Activated T-cell treated with anti-CD3 and anti-CD28 coated beads, Interleukin-2, amount 50 U/mL, for 4 hours (primary cell): ENCODE data around the gene OR10T2. TPM values are rescaled to one million over a fixed set of nuclear protein-coding genes. Genes with fewer than 3 reads are reported as not detected.
"Not testable (repeated sequence)": the region's sequence is repeated elsewhere in the genome, so short reads cannot be mapped to it uniquely, and the experiment has no call there.

Experiments used
- ATAC-seq, 2 donors: fragments of 200-7000 bp; cut with Tn5 transposase; one replicate each; pipeline ENCODE4 v1.10.0; 2021
- DNase-seq: peaks from one replicate; pipeline ENCODE4 v3.0.0-alpha.2; 2020
- H3K27me3 Mint-ChIP-seq: one replicate; pipeline ENCODE4 v1.8.0; 2021; ENCODE audit warnings: low read depth, mixed read lengths
- H3K36me3 Mint-ChIP-seq: one replicate; pipeline ENCODE4 v1.8.0; 2022; ENCODE audit warnings: mixed read lengths; ENCODE audit not compliant: insufficient read depth
- H3K4me1 Mint-ChIP-seq: one replicate; pipeline ENCODE4 v1.8.0; 2021; ENCODE audit warnings: low read depth, mixed read lengths
- H3K4me3 Mint-ChIP-seq: one replicate; pipeline ENCODE4 v1.8.0; 2021; ENCODE audit warnings: mild to moderate bottlenecking, moderate library complexity, mixed read lengths
- H3K9me3 Mint-ChIP-seq: one replicate; pipeline ENCODE4 v1.8.0; 2021; ENCODE audit warnings: mixed read lengths
- total RNA-seq, 3 donors: library from RNA; stranded (reverse); gene quantifications; one replicate each; pipeline ENCODE4 v1.2.1, GENCODE V29; 2021

Gene OR10T2
- total RNA-seq: not detected

GRCh38 chr1:158398818-158399514, at the start of gene OR10T2:
Gene OR10T2 (minus strand): TSS chr1:158399466. CDS start chr1:158399466, 0 bp downstream.
- DNase-seq: no peak

GRCh38 chr1:158445376-158445775, 46.1 kb upstream of the OR10T2 start:
- no peaks in the 10 kb centered on the region for H3K9me3 Mint-ChIP-seq
- no peak overlapping the region for H3K4me3 Mint-ChIP-seq
- peaks cover 13% of the 10 kb centered on the region for H3K27me3 Mint-ChIP-seq
- no peaks in the 10 kb centered on the region for H3K36me3 Mint-ChIP-seq
- DNase-seq (no peak), ATAC-seq (no peak)
- H3K4me1 Mint-ChIP-seq: no peaks in the 10 kb centered on the region

More at GRCh38 chr1:158398818-158399514, at the start of gene OR10T2:
- no peak within 1 kb of the TSS for H3K4me3 Mint-ChIP-seq
- H3K27me3 Mint-ChIP-seq: peaks cover 18% of the 10 kb centered on the region
- no peaks in the 10 kb centered on the region for H3K4me1 Mint-ChIP-seq
- H3K9me3 Mint-ChIP-seq: no peaks in the 10 kb centered on the region
- no peaks in the 10 kb centered on the region for H3K36me3 Mint-ChIP-seq
- ATAC-seq: peak in 1 of 2 donors; percentile 27

GRCh38 chr1:158434741-158435140, 35.5 kb upstream of the OR10T2 start:
- DNase-seq (no peak), ATAC-seq (no peak)
- Mint-ChIP-seq H3K4me1 (no peaks in the 10 kb centered on the region), H3K36me3 (no peaks in the 10 kb centered on the region), H3K27me3 (peaks cover 39% of the 10 kb centered on the region), H3K9me3 (peaks cover 9% of the 10 kb centered on the region), H3K4me3 (no peak overlapping the region)

GRCh38 chr1:158430163-158430562, 30.9 kb upstream of the OR10T2 start:
- H3K36me3 Mint-ChIP-seq, ATAC-seq, H3K4me1 Mint-ChIP-seq, H3K9me3 Mint-ChIP-seq, H3K4me3 Mint-ChIP-seq, DNase-seq: not testable (repeated sequence)
- peaks cover 31% of the 10 kb centered on the region for H3K27me3 Mint-ChIP-seq

- H3K4me3 Mint-ChIP-seq: no peak within 1 kb of the TSS
- ATAC-seq: no peak
- H3K27me3 Mint-ChIP-seq: peaks cover 10% of the 10 kb centered on the region
- H3K9me3 Mint-ChIP-seq: peaks cover 3% of the 10 kb centered on the region
- H3K36me3 Mint-ChIP-seq: no peaks in the 10 kb centered on the region
- H3K4me1 Mint-ChIP-seq: no peaks in the 10 kb centered on the region
- no peak for DNase-seq
Measured at GRCh38 chr1:158426137-158426536, 26.9 kb upstream of the OR10T2 start, which contains the start of gene OR10K2. Gene OR10K2 (minus strand): TSS chr1:158426237. CDS start chr1:158420866, 5,371 bp downstream.

- Mint-ChIP-seq H3K4me3 (no peak overlapping the region), H3K4me1 (no peaks in the 10 kb centered on the region), H3K36me3 (no peaks in the 10 kb centered on the region), H3K9me3 (no peaks in the 10 kb centered on the region), H3K27me3 (peaks cover 9% of the 10 kb centered on the region)
- DNase-seq: no peak
- no peak for ATAC-seq
Measured at GRCh38 chr1:158425027-158425426, 25.8 kb upstream of the OR10T2 start.

GRCh38 chr1:158422212-158422611, 22.9 kb upstream of the OR10T2 start:
- H3K36me3 Mint-ChIP-seq: no peaks in the 10 kb centered on the region
- no peak overlapping the region for H3K4me3 Mint-ChIP-seq
- no peaks in the 10 kb centered on the region for H3K9me3 Mint-ChIP-seq
- no peak for DNase-seq
- no peaks in the 10 kb centered on the region for H3K4me1 Mint-ChIP-seq
- no peak for ATAC-seq
- peaks cover 5% of the 10 kb centered on the region for H3K27me3 Mint-ChIP-seq

- DNase-seq (no peak), ATAC-seq (no peak)
- no peak overlapping the region for H3K4me3 Mint-ChIP-seq
- no peaks in the 10 kb centered on the region for H3K4me1 Mint-ChIP-seq
- H3K27me3 Mint-ChIP-seq: peaks cover 6% of the 10 kb centered on the region
- no peaks in the 10 kb centered on the region for H3K36me3 Mint-ChIP-seq
- H3K9me3 Mint-ChIP-seq: no peaks in the 10 kb centered on the region
Measured at GRCh38 chr1:158417586-158417985, 18.3 kb upstream of the OR10T2 start.

GRCh38 chr1:158414651-158415345, 15.5 kb upstream of the OR10T2 start:
- Mint-ChIP-seq H3K4me3 (no peak overlapping the region), H3K9me3 (no peaks in the 10 kb centered on the region), H3K36me3 (no peaks in the 10 kb centered on the region), H3K4me1 (no peaks in the 10 kb centered on the region), H3K27me3 (peaks cover 1% of the 10 kb centered on the region)
- ATAC-seq (no peak), DNase-seq (no peak)

- DNase-seq (no peak), ATAC-seq (no peak)
- H3K9me3 Mint-ChIP-seq: no peaks in the 10 kb centered on the region
- no peak overlapping the region for H3K4me3 Mint-ChIP-seq
- no peaks in the 10 kb centered on the region for H3K36me3 Mint-ChIP-seq
- H3K27me3 Mint-ChIP-seq: peaks cover 3% of the 10 kb centered on the region
- no peaks in the 10 kb centered on the region for H3K4me1 Mint-ChIP-seq
Measured at GRCh38 chr1:158407092-158407491, 7.8 kb upstream of the OR10T2 start.

GRCh38 chr1:158400871-158401270, 1.6 kb upstream of the OR10T2 start:
- no peak overlapping the region for H3K4me3 Mint-ChIP-seq
- H3K36me3 Mint-ChIP-seq: no peaks in the 10 kb centered on the region
- H3K27me3 Mint-ChIP-seq: peaks cover 16% of the 10 kb centered on the region
- no peaks in the 10 kb centered on the region for H3K4me1 Mint-ChIP-seq
- ATAC-seq: no peak
- no peak for DNase-seq
- no peaks in the 10 kb centered on the region for H3K9me3 Mint-ChIP-seq

GRCh38 chr1:158396646-158397045, 2.6 kb downstream of the OR10T2 start:
- no peak for ATAC-seq
- H3K9me3 Mint-ChIP-seq: no peaks in the 10 kb centered on the region
- no peaks in the 10 kb centered on the region for H3K4me1 Mint-ChIP-seq

GRCh38 chr1:158393476-158393875, 5.8 kb downstream of the OR10T2 start:
- ATAC-seq (no peak), DNase-seq (no peak)
- Mint-ChIP-seq H3K27me3 (peaks cover 17% of the 10 kb centered on the region), H3K9me3 (no peaks in the 10 kb centered on the region), H3K36me3 (no peaks in the 10 kb centered on the region), H3K4me3 (no peak overlapping the region), H3K4me1 (no peaks in the 10 kb centered on the region)

More at GRCh38 chr1:158396646-158397045, 2.6 kb downstream of the OR10T2 start:
- H3K4me3 Mint-ChIP-seq: no peak overlapping the region
- no peak for DNase-seq
- no peaks in the 10 kb centered on the region for H3K36me3 Mint-ChIP-seq
- peaks cover 21% of the 10 kb centered on the region for H3K27me3 Mint-ChIP-seq

- peaks cover 17% of the 10 kb centered on the region for H3K27me3 Mint-ChIP-seq
- ATAC-seq: no peak
- no peak for DNase-seq
- H3K4me1 Mint-ChIP-seq: no peaks in the 10 kb centered on the region
- H3K4me3 Mint-ChIP-seq: no peak overlapping the region
- no peaks in the 10 kb centered on the region for H3K36me3 Mint-ChIP-seq
- H3K9me3 Mint-ChIP-seq: no peaks in the 10 kb centered on the region
Measured at GRCh38 chr1:158391099-158391498, 8.2 kb downstream of the OR10T2 start.

GRCh38 chr1:158390331-158390730, 8.9 kb downstream of the OR10T2 start:
- H3K36me3 Mint-ChIP-seq: no peaks in the 10 kb centered on the region
- DNase-seq: no peak
- H3K4me1 Mint-ChIP-seq: no peaks in the 10 kb centered on the region
- no peaks in the 10 kb centered on the region for H3K9me3 Mint-ChIP-seq
- ATAC-seq: no peak
- H3K4me3 Mint-ChIP-seq: no peak overlapping the region
- peaks cover 17% of the 10 kb centered on the region for H3K27me3 Mint-ChIP-seq
